SW480 (cell line): ENCODE measurements around the gene DTL.

Experiments
- DNase-seq: peaks from one replicate; pipeline ENCODE4 v3.0.0-alpha.2; 2016; ENCODE audit warnings: low spot score

Gene DTL

DNA sequence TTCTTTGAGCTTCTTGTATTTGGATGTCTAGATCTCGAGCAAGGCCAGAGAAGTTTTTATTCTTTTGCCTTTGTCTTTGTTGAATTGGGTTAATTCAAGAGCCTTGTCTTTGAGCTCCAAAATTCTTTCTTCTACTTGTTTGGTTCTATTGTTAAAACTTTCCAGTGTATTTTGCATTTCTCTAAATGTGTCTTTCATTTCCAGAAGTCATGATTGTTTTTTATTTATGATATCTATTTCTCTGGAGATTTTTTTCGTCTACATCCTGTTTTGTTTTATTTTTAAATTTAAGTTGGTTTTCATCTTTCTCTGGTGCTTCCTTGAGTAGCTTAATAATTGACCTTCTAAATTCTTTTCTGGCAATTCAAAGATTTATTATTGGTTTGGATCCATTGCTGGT lies 61.8 kb downstream of the DTL start:
- no peak for DNase-seq

DNA sequence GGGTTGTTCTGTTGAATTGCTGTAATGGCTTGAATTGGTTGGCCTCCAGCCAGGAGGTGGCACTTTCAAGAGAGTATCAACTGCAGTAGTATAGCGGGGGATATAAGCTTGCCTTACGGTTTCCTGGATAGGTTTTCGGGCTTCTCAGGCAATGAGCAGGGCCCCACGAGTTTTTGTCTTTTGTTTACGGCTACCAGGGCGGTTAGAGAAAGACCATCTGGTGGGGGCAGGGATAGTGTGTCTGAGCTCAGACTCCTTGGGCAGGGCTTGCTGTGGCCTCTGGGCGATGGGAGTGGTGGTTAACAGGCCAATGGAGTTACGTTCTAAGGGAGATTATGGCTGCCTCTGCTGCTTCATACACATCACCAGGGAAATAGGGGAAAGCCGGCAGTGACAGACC lies 62.8 kb downstream of the DTL start:
- DNase-seq = no peak

DNA sequence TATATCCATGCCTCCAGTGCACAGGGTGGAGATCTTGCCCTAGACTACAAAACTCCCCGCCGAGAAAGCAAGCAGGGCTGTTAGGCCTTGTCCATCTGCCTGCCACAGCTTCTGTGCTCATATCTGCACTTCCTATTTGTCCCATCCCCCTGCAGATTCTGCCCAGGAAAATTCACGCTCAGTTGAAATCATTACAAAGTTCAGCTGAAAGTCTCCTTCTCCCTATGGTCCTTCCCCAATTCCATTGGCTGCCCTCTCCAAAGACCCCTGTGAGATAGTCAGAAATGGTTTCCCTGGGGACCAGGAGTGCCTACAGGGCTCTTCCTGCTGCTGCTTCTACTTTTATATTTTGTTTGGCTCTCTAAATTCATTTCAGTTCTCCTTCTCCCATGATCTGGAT lies 63.2 kb downstream of the DTL start:
- no peak for DNase-seq

DNA sequence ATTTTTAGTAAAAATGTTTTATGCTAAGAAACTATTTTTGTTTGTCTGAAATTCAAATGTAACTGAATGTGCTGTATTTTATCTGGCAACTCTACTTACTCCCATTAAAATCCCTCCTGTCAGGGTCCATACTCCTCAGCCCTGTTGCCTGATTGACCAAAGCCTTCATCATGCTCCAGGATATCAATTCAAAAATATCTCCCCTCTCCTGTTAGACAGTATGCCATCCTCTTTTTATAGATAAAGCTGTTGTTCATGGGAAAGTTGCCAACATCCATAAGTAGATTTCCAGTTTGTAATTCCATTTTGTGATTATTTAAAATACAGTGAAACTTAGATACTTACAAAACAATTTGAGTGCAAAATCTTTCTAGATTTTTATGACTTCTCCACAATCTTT lies 65.7 kb downstream of the DTL start:
- no peak for DNase-seq

DNA sequence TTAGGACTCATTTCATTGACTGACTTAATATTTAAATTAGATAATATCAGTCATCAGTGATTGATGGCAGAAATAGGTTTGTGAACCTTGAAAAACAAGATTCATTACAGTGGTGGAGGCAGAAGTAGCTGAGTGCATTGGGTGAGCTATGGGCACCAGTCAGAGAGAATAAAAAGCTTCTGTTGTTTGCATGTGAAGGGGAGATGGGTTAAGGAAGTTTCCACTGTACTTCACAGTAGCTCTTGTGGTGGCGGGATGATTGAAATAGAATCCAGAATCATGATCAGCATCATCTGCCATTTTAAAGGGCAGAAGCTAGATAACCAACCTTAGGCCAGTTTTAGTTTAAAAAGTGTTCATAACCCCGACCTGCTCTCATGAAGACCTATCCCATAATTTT lies 66.2 kb downstream of the DTL start:
- DNase-seq = no peak

DNA sequence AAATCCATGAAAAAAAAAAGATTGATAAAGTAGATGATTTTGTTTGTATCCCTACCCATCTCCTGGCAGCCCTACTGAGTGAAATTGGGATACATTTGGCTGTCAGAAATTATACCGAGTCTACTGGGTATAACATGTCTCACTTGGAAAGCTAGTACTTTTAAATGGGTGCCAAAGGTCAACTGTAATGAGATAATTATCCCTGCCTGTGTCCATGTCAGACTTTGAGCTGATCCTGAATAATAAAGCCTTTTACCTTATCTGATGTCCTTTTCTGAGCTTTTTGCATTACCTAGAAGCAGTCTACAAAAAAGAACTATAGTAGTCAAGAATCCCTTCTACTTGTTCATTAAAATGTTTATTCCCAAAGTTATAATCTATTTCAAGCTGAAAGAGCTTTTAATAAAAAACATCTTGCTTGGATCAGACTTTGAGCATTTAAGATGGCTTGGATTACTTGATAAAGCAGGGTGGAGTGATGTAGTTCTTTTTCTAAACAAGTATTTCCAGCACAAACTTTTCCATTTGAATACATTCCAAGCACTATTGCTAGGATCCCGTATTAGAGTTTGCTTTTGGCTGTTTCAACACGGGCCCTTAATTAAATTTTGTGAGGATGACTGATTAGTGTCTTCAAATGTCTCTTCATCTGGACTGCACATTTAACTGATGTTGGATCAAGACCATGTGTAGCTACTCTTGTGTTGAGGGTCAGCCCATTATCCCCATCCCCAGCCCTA lies 69.2 kb downstream of the DTL start:
- no peak for DNase-seq

DNA sequence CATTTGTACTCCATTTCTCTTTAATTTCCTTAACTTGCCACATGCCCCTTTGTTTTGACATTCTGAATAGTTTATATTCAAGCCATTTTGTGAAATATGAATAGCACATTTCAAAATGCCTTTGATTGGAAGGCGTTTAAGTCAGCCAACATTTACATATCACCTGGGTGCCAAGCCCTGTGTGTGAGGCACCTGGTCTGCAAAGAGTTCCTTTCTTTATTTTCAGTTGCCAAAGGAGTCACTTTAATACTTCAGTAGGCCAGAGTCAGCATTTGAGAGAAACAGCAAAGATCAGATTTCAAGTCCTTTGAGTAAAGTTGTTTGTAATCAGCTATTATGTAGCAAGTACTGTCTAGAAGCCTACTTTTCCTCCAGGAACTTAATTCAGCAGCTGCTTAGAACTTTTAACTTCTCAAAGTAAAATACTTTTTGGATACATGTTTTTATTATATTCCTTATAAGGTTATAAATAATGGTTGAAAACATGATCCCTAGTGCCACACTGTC lies 70.8 kb downstream of the DTL start:
- no peak for DNase-seq

DNA sequence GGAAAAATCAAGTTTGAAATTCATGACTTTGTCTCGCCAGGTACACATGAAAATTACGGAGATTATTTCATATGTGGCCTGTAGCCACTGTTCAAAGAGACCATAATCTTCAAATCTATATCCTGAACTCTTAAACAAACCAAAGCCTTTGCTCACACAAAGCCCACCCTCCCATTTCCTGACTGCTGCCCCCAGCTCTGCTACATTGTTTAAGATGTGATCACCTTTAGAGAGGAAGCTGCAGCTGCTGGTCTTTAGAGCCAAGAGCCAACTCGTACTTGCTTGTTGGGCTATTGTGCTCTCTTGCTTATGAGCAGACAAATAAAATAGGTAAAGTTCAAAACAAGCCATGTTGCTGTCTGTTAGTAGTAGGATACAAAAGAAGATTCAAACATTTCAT lies 71.9 kb downstream of the DTL start:
- no peak for DNase-seq

DNA sequence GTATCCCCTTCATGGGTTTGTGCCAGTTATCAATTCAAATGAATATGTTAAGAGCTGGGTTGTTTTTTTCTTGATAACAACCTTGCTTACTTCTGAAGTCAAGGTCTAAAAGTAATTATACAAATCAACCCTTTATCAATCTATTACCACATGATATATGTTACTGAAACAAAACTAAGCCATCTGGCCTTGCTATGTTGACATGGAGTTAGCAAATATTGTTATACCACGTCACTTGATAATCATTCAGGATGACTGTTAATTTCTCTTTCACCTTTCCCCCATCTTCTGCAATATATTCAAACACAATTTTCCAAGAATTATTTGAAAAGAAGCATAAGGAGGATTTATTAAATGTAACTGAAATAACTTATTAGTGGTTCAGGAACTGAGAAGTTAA lies 72.6 kb downstream of the DTL start:
- no peak for DNase-seq

DNA sequence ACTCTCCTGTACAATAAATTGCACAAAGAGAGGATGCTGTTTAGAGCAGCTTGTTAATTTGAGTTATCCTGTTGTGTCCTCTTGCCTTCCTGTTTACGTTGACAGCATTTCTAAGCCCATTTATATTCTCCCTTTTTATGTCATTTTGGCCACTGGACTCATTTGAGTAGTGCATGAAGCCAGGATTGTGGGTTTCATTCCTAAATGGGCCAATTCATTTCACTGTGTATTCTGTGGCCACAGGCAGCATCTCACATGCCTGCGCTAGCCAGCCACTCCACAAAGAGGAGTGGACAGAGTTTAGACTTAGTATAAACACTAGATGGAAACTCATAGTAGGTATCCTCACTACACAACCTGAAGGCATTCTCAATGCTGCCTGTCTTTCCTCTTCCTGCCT lies 73.4 kb downstream of the DTL start:
- no peak for DNase-seq

DNA sequence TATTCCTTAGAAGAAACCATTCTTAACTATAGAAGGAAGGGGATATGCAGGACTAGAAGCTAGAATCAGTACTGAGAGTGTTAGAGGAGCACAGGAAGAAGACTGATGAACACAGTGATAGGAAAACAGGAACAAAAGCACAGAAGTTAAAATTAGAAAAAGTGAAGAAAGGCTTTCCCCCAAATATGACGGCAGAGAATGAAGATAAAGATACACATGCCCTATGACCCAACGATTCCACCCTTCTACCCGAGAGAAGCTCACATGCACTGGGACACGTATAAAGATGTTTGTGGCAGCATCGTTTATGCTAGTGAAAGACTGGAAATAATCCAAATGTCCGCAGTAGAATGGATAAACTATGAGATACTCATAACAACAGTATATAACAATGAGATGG lies 74.2 kb downstream of the DTL start:
- DNase-seq = no peak

DNA sequence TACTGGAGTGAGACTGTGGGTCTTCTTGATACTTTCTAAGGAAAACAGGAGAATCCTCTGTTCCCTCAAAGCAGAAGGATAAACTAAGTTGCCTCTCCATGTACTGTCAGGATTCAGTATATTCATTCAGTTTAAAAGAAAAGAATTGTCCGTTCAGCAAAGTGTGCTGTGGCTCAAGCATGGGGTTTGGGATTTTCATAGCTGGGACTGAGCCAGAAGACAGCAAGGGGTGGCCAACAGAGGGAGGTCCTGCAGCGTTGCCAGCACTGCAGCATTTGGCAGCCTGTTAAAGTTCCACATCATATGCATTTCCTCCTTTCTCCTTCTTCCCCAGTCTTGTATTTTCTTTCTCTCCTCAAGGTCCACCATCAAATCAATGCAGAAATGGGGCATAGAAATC lies 75.1 kb downstream of the DTL start:
- DNase-seq = no peak

DNA sequence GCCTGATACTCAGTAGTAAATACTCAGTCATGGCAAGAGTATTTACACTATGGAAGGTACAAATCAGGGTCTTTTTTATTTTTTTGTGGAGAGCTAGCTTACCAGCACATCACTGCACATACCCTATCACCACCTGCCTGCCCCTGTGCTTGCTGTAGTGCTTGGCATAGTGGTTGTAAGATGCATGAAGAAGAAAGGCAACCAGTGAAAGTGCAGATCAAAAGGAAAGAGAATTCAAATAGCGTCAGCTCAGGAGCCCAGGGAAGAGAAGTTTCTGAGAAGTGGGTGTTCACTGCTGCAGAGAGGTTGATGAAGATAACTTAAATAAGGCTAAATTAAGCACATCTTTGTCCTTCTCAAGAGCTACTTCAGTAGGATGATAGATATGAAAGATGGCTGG lies 76.0 kb downstream of the DTL start:
- no peak for DNase-seq

DNA sequence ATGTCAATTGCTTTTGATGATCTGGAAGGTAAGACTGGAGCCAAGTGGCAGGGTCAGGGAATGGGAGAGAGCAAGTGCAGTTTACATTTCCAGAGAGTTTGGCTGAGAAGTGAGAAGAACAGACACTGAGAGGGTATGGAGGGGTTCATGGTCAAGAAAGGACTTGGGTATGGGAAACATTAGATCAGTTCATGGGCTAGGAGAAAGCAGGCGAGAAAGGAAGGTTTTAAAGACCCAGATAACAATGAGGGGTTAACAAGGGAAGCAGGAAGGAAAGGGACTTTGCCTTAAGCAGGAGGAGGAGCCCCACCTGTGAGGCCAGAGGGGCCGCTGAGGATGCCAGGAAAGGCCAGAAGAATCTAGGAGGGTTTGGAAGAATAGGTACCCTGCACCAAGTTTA lies 78.2 kb downstream of the DTL start:
- no peak for DNase-seq

DNA sequence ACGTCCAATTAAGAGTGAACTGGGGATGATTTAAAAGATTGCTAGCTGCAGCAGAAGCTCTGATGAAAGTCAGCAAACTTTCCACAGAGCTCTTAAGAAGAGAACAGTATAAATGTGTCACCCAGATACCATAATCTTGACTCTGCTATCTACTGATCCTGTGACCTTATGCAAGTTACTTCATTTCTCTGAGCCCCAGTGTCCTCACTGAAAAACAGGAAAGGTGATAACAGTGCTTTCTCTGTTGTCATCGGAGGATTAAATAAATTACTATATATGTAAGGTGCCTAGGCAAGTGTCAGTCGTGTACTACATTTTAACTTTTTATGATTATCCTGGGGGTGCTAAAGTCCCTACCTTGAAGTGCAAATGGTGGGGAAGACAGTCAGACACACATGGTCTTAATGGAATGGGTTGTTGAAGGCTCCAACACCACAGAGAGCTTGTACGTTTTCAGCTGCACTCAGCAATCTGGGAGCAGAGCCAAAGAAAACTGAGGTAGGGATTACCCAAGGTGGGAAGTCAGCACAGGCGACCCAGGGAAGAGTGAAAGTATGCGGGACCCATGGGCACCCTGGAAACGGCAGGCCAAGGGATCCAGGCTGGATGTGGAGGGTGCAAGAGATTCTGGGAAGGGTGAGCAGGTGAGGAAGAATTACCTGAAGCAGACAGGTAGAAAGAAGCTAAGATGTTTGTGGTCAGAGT lies 82.8 kb downstream of the DTL start:
- DNase-seq = no peak

DNA sequence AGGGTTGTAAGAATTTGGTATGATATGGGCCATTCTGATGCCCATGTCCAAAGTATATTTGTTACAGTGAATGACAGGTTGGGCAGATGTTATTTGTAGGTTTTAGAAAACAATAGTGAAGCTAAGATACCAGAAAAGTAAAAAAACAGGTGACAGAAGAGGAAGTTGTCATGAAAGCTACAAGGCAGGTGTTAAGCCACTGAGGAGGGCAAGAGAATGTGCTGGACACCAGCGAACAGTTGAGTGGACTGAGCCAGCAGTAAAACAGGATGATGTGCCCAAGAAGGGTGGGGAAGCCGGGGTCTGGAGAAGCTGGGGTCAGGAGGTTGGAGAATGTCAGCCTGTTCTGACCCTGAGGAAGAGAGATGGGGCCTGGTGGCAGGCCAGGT lies 83.3 kb downstream of the DTL start:
- DNase-seq = no peak

DNA sequence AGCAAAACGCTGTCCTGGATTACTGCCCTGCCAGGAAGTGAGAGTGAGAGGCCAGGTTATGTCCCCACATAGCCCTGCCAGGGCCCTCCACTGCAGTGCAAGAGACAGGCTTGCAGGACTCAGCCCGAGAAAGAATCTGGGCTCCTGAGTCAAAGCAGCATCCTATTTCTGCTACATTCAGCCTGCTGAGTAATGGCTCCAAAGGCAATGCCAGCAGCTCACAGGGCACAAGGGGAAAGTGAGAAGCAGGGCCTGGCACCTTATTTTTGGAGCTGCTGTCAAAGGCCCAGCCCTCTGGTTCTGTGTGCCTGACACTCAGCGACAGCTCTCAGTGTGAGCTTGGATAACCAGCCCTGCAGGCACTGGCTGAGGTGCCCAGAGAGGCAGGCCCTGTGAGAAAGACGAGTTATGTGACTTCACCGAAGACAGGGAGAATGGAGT lies 83.9 kb downstream of the DTL start:
- no peak for DNase-seq

DNA sequence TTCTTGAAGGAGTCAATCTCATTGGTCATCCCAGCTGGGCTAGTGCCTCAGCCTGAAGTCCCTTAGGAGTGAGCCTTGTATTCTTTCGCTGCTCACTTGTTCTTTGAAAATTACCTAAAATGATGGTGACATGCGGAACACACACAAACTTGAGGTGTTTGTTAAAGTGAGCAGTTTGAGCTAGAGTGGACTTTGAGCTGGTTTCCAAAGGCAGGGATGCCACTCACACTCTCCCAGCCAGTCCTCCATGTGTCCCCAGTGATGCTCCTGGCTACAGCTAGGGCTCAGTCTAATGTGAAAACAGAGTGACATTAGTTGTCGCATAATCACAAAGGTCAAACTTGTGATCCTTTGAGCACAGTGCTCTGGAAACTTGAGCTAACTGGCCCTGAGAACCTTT lies 84.3 kb downstream of the DTL start:
- no peak for DNase-seq

DNA sequence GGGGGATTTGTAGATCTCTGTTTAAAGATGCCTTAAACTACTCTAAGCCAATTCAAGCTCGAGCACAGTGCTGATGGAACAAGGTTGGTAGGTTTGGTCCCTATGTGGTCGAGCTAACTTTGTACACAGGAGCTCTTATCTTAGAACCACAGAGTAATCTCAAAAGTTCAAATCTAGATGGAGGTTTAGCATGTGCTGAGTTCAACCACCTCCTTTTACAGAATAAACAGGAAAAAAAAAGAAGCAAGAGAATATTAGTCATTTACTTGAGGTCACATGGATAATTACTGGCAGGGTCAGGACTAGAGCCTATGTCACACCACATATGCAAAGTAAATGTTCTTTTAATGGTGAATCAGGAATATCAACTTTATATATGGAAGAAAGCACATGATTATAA lies 86.2 kb downstream of the DTL start:
- no peak for DNase-seq

DNA sequence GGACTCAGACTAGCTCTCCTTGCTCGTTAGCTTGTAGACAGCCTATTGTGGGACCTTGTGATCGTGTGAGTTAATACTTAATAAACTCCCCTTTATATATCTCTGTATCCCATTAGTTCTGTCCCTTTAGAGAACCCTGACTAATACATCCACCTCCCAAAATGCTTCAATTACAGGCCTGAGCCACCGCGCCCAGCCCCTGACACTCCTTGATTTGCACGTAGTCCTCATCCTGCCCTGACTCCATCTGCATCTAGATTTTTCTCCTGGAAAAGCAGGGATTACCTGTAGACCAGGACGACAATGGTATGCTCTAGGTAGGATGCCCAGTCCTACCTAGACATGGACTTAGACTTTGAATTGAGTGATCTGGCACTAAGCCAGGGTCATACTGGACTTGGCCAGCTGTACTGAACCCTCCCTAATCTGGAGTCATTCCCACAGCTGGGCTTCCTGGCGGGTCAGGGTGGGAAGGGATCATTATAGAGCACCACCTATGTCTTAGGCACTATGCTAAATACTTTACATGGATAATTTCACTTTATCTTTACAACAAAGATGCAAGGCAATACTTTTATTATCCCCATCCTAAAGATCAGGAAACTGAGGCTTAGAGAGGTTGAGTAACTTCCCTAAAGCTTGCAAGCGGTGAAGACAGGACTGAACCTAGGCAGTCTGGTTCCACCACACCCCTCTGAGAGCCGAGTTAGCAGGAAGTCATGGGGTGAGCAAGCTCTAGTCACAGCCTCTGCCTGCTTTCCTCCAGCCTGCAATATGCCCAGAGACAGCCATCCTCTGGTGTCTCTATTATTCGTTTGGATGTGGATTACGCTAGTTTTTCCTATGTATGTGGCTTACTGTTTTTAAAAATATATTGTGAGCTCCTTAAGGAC lies 89.4 kb downstream of the DTL start:
- DNase-seq = no peak

DNA sequence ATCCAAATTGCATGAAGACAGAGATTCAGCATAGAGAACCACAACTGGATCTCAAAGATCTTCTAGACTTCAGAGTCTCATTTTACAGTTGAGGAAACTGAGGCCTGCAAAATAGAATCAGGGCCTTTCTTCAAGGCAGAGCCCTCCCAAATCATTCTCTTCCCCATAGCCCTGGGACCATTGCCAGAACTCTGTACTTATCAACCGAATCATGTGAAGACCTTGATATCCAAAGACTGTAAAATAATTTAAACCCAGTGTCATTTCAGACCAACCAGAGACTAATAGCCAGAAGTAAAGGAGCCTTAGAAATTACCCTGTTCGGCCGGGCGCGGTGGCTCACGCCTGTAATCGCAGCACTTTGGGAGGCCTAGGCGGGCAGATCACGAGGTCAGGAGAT lies 90.1 kb downstream of the DTL start:
- DNase-seq = no peak

DNA sequence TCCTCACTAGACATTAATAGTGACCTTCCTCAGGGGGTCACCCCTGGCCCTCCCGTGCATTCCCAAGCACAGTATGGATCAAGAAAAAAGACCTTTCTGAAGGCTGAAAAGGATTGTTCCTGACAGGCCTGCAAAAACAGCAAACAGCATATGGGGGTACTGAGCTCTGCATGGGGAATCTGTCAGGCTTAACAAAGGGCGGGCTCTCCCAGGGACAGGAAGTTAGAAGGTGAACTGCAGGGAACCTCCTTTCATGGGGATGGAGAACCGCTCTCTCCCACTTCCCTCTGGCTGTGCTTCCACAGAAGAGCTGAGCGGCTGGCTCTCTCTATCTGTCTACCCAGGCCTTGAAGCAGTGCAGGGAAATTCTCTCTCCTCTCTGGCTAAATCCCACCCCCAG lies 91.7 kb downstream of the DTL start:
- no peak for DNase-seq

DNA sequence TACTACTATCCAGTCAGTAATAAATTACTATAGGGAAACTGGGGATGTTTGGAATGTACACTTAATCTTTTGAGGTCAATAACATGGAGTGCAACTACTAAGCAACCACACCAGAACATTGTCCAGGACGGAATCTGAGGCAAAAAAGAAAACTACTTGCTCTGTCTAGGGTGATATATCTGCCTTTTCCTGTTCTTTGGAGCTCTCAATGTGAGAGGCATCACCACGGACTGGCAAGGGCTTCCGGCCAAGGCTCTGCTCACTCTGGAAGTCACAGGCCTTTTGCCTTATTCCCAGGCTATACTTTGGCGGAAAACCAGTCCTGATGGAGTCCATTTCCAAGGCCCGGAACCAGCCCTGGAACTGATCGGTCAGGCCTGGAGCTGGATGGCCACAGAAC lies 94.2 kb downstream of the DTL start:
- no peak for DNase-seq
